ENCODE data around the gene ZNF74. TPM values are rescaled to one million over a fixed set of nuclear protein-coding genes. Genes with fewer than 3 reads are reported as not detected.

The ZNF74 gene
- total RNA-seq, 1 experiment from 2014 or later, result 15.6 TPM

DNA sequence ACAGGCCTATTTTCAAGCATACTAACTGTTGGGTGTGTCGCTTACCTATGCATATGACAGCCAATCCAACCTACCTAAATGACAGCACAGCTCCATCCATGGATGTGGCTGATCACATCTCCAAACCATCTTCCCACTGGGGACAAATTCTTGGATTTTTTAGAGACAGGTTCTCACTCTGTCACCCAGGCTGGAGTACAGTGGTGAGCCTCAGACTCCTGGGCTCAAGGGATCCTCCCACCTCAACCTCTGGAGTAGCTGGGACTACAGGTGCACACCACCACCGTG, 25.7 kb downstream of the ZNF74 start:
- Histone ChIP-seq H3K4me1 (no peaks in the 10 kb centered on the region), H3K36me3 (ENCODE audit: control insufficient read depth, insufficient read depth, low read length) (no peaks in the 10 kb centered on the region), H3K9me3 (no peaks in the 10 kb centered on the region), H3K4me3 (ENCODE audit: low read depth, low read length) (no peak overlapping the region), H3K27me3 (replicated peaks; ENCODE audit: control insufficient read depth, insufficient read depth, low read length) (no peaks in the 10 kb centered on the region)
- intact Hi-C loops (cut with micrococcal nuclease; ENCODE audit: unreplicated experiment), result no loop called here
- H3K9me3 Mint-ChIP-seq (ENCODE audit: unreplicated experiment), result no peaks in the 10 kb centered on the region
- TF ChIP-seq, protein P1, sequence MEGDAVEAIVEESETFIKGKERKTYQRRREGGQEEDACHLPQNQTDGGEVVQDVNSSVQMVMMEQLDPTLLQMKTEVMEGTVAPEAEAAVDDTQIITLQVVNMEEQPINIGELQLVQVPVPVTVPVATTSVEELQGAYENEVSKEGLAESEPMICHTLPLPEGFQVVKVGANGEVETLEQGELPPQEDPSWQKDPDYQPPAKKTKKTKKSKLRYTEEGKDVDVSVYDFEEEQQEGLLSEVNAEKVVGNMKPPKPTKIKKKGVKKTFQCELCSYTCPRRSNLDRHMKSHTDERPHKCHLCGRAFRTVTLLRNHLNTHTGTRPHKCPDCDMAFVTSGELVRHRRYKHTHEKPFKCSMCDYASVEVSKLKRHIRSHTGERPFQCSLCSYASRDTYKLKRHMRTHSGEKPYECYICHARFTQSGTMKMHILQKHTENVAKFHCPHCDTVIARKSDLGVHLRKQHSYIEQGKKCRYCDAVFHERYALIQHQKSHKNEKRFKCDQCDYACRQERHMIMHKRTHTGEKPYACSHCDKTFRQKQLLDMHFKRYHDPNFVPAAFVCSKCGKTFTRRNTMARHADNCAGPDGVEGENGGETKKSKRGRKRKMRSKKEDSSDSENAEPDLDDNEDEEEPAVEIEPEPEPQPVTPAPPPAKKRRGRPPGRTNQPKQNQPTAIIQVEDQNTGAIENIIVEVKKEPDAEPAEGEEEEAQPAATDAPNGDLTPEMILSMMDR (IDR thresholded peaks at IDR 0.05; ENCODE audit: insufficient read depth in 1 of 2, low read depth in 1 of 2, low read length in 1 of 2, severe bottlenecking in 1 of 2, unreplicated experiment in 1 of 2), result no peak
- no peaks in the 10 kb centered on the region for H3K4me1 Mint-ChIP-seq (ENCODE audit: low read depth, unreplicated experiment)
- no peaks in the 10 kb centered on the region for H3K36me3 Mint-ChIP-seq (ENCODE audit: insufficient read depth, unreplicated experiment)
- H3K27ac Mint-ChIP-seq (ENCODE audit: unreplicated experiment), result no peak overlapping the region
- POLR2A ChIA-PET, result no interaction called here
- CTCF ChIA-PET, result interaction anchor here (0.6 to 3.3 kb wide), 2 partner anchors 25 to 36 kb away, joined by 5 to 94 read pairs; no protein-coding TSS in a partner anchor
- no peak for DNase-seq
- no TSS peak for BruUV-seq (replicated peaks)
- no peak overlapping the region for H3K4me3 Mint-ChIP-seq (ENCODE audit: unreplicated experiment)
- H3K27me3 Mint-ChIP-seq (ENCODE audit: insufficient read depth, unreplicated experiment), result no peaks in the 10 kb centered on the region

DNA sequence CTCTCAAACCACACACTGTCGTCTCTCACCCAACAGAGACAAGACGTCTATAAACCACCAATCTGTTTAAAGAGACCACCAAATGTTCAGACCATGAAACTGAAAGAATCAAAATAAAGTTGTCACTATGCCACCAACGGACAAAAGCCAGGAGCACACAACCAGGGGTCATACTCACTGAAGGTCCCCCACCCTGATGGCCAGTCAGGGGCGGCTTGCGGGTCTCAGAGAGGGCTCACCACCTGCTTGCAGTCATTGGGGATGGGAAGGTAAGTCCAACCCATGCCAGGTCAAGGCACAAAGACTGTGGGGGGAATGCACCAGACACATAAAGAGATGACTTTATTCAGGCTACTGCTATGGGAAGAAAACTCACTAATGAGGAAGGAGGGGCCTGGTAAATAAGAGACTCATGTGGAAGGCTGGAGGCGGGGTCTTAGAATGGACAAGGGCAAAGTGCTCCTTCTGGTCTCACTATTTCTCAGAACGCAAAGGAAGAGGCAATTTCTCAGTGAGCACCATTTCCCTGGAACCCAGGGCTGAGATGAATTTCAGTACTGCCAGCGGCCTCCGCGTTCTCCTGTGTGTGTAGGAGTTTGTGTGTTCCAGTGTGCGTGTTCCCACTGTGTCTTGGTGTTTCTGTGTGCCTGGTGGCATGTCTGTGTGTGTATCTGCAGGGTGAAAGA, 26.3 kb downstream of the ZNF74 start:
- Mint-ChIP-seq H3K4me3 (ENCODE audit: unreplicated experiment) (no peak overlapping the region), H3K36me3 (ENCODE audit: insufficient read depth, unreplicated experiment) (no peaks in the 10 kb centered on the region), H3K27me3 (ENCODE audit: insufficient read depth, unreplicated experiment) (no peaks in the 10 kb centered on the region), H3K27ac (ENCODE audit: unreplicated experiment) (no peak overlapping the region), H3K9me3 (ENCODE audit: unreplicated experiment) (no peaks in the 10 kb centered on the region), H3K4me1 (ENCODE audit: low read depth, unreplicated experiment) (no peaks in the 10 kb centered on the region)
- ChIA-PET POLR2A (no interaction called here), CTCF (interaction anchor here (3.3 kb wide), 1 partner anchor 35 kb away, joined by 94 read pairs; no protein-coding TSS in a partner anchor)
- no peak for DNase-seq
- TF ChIP-seq, protein P1 (IDR thresholded peaks at IDR 0.05; ENCODE audit: insufficient read depth in 1 of 2, low read depth in 1 of 2, low read length in 1 of 2, severe bottlenecking in 1 of 2, unreplicated experiment in 1 of 2), result no peak
- intact Hi-C loops (cut with micrococcal nuclease; ENCODE audit: unreplicated experiment), result no loop called here
- no peak overlapping the region for H3K4me3 ChIP-seq (ENCODE audit: low read depth, low read length)
- BruUV-seq (replicated peaks), result no TSS peak
- no peaks in the 10 kb centered on the region for H3K4me1 ChIP-seq
- H3K27me3 ChIP-seq (replicated peaks; ENCODE audit: control insufficient read depth, insufficient read depth, low read length), result no peaks in the 10 kb centered on the region
- no peaks in the 10 kb centered on the region for H3K36me3 ChIP-seq (ENCODE audit: control insufficient read depth, insufficient read depth, low read length)
- no peaks in the 10 kb centered on the region for H3K9me3 ChIP-seq

DNA sequence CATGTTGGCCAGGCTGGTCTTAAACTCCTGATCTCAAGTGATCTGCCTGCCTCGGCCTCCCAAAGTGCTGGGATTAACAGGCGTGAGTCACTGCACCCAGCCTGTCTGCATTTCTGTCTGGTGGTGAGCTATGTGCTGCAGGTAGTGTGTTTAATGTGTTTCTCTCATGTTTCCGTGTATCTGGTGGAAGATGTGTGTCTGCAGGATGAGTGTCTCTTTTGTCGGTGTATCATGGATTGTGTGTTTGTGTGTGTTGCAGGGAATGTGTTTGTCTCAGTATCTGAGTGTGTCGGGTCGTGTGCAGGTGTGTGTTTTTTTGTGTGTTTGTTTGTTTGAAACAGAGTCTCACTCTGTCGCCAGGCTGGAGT, 27.5 kb downstream of the ZNF74 start:
- H3K27me3 Mint-ChIP-seq (ENCODE audit: insufficient read depth, unreplicated experiment), result no peaks in the 10 kb centered on the region
- no peaks in the 10 kb centered on the region for H3K36me3 ChIP-seq (ENCODE audit: control insufficient read depth, insufficient read depth, low read length)
- no peaks in the 10 kb centered on the region for H3K4me1 Mint-ChIP-seq (ENCODE audit: low read depth, unreplicated experiment)
- no TSS peak for BruUV-seq (replicated peaks)
- H3K4me3 ChIP-seq (ENCODE audit: low read depth, low read length), result no peak overlapping the region
- POLR2A ChIA-PET, result no interaction called here
- H3K27me3 ChIP-seq (replicated peaks; ENCODE audit: control insufficient read depth, insufficient read depth, low read length), result no peaks in the 10 kb centered on the region
- H3K36me3 Mint-ChIP-seq (ENCODE audit: insufficient read depth, unreplicated experiment), result no peaks in the 10 kb centered on the region
- DNase-seq, result no peak
- intact Hi-C loops (cut with micrococcal nuclease; ENCODE audit: unreplicated experiment), result no loop called here
- no peaks in the 10 kb centered on the region for H3K9me3 Mint-ChIP-seq (ENCODE audit: unreplicated experiment)
- no peaks in the 10 kb centered on the region for H3K9me3 ChIP-seq
- CTCF ChIA-PET, result no interaction called here
- no peaks in the 10 kb centered on the region for H3K4me1 ChIP-seq
- H3K4me3 Mint-ChIP-seq (ENCODE audit: unreplicated experiment), result no peak overlapping the region
- no peak overlapping the region for H3K27ac Mint-ChIP-seq (ENCODE audit: unreplicated experiment)
- TF ChIP-seq, protein P1 (IDR thresholded peaks at IDR 0.05; ENCODE audit: insufficient read depth in 1 of 2, low read depth in 1 of 2, low read length in 1 of 2, severe bottlenecking in 1 of 2, unreplicated experiment in 1 of 2), result no peak

Measured in Caco-2 (cell line).